ENCODE data around the gene PLEKHG5. TPM values are rescaled to one million over a fixed set of nuclear protein-coding genes. Genes with fewer than 3 reads are reported as not detected.
"Not testable (repeated sequence)": the region's sequence is repeated elsewhere in the genome, so short reads cannot be mapped to it uniquely, and the experiment has no call there.

The PLEKHG5 gene
- total and polyA plus RNA-seq, 7 experiments from 2014 or later: 2.0 to 15.6 (median 9.6) TPM; not detected in 1

DNA sequence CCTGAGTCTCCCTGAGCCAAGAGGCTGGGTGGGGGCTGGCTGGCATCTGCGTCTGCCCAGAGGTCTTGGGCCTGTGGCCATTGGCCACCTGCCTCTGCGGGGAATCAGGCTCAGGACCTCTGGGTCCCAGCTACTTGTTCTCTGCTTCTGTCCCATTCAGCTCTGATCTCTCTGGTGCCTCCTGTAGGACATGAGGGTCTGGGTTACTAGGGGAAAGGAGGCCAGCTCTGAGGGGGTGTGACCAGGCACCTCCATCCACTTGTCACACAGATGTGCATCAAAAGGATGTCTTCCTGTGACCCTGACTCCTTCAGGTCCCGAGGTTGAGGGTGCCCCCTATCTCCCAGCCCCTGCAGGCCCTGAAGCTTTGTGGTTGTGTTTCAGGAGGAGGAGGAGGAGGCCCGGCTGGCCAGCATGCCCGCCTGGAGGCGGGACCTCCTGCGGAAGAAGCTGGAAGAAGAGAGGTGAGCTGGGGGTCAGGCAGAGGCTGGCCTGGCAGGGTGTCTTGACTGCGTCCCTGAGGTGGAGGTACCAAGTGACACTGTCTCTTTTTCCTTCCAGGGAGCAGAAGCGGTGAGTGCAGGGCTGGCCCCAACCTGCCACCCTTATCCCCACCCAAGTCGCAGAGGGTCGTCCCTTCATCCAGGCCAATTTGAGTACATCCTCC, 34.5 kb downstream of the PLEKHG5 start:
- Histone ChIP-seq H3K36me3 (ENCODE audit: control insufficient read depth in 2 of 3, insufficient read depth in 3 of 3, low read length in 3 of 3) (peaks cover 0 to 12% (median 4%) of the 10 kb centered on the region in 3 experiments), H3K9me3 (ENCODE audit: control insufficient read depth in 2 of 3, low read length in 3 of 3) (no peaks in the 10 kb centered on the region), H3K27me3 (ENCODE audit: control insufficient read depth in 2 of 2, insufficient read depth in 2 of 2, low read length in 2 of 2) (peaks cover 0 to 3% of the 10 kb centered on the region in 2 donors), H3K27ac (ENCODE audit: low read depth, low read length) (no peak overlapping the region), H3K4me1 (ENCODE audit: control insufficient read depth in 2 of 2, insufficient read depth in 2 of 2, low read length in 2 of 2) (peaks cover 14 to 21% of the 10 kb centered on the region in 2 donors), H3K4me3 (ENCODE audit: low read length) (no peak overlapping the region)
- ATAC-seq (no peak), DNase-seq (no peak)
- peak overlapping the region in 7 of 10 donors; percentile 8 to 65 (median 52) for H3K4me3 Mint-ChIP-seq
- H3K27me3 Mint-ChIP-seq: peaks cover 12 to 41% (median 18%) of the 10 kb centered on the region in 5 donors
- CTCF ChIA-PET: interaction anchor here (0.6 to 1.3 kb wide), 3 partner anchors 12 to 19 kb away, joined by 3 to 4 read pairs (median 3); no protein-coding TSS in a partner anchor
- peak overlapping the region in 5 of 9 donors; percentile 4 to 69 (median 24) for H3K27ac Mint-ChIP-seq
- peaks cover 22 to 43% (median 38%) of the 10 kb centered on the region in 7 donors for H3K4me1 Mint-ChIP-seq
- H3K36me3 Mint-ChIP-seq: peaks cover 0 to 19% (median 5%) of the 10 kb centered on the region in 5 donors
- intact Hi-C loops (cut with micrococcal nuclease): no loop called here
- H3K9me3 Mint-ChIP-seq: no peaks in the 10 kb centered on the region
- POLR2A ChIA-PET: interaction anchor here (1.0 to 12.7 kb wide), 2 partner anchors 6 to 33 kb away, joined by 3 to 165 read pairs; partner anchors contain the start of gene TNFRSF25

DNA sequence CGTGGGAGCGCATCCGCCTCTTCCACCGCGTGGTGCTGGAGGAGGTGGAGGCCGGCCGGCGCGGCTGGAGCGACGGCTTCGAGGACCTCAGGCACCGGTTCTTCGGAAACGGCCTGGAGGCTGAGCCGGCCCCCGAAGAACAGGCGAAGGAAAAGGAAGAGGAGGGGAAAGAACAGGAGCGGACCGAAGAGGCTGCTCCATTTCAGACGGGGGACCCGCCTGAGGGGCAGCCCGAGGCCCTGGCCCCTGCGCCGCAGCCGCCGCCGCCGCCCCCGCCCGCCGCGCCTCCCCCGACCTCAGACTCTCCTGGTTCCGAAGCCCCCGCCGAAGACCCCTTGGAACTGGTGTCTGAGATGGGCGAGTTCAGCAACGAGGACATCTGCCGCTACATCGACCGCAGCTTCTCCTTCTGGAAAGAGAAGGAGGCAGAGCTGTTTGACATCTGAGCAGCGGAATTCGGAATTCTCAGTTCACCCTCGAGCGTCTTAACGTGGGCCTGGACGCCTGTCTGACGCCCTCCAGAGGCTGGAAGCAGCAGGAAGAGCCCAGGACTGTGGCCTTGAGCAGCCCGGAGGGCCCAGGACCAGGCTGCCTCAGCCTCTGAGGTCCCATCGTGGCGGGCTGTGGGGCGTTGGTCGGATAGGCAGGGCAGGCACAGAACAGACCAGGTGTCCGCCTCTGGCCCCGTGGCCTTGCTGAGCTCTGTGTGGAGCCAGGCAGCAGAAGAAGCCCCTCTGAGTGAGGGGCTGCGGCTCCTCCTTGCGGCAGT, 35.5 kb downstream of the PLEKHG5 start:
- not testable (repeated sequence) for H3K27ac ChIP-seq (ENCODE audit: low read depth, low read length); H3K4me3 ChIP-seq (ENCODE audit: low read length); H3K9me3 ChIP-seq (ENCODE audit: control insufficient read depth in 2 of 3, low read length in 3 of 3); ATAC-seq; H3K27me3 ChIP-seq (ENCODE audit: control insufficient read depth in 2 of 2, insufficient read depth in 2 of 2, low read length in 2 of 2); H3K36me3 ChIP-seq (ENCODE audit: control insufficient read depth in 2 of 3, insufficient read depth in 3 of 3, low read length in 3 of 3); H3K9me3 Mint-ChIP-seq; DNase-seq
- intact Hi-C loops (cut with micrococcal nuclease): loop anchor here in 1 of 2 donors (1.0 kb wide), 1 partner anchor 19 kb away; no protein-coding TSS in a partner anchor
- Mint-ChIP-seq H3K27ac (peak overlapping the region in 2 of 9 donors; percentile 33 to 78), H3K4me1 (peaks cover 22 to 38% (median 33%) of the 10 kb centered on the region in 7 donors), H3K36me3 (peaks cover 0 to 15% (median 5%) of the 10 kb centered on the region in 5 donors), H3K27me3 (peaks cover 14 to 46% (median 20%) of the 10 kb centered on the region in 5 donors), H3K4me3 (peak overlapping the region in 8 of 10 donors; percentile 23 to 67 (median 53))
- ChIA-PET CTCF (interaction anchor here (1.0 to 2.4 kb wide), 6 partner anchors 8 to 22 kb away, joined by 3 to 15 read pairs (median 6); no protein-coding TSS in a partner anchor), POLR2A (interaction anchor here (1.1 to 12.7 kb wide), 3 partner anchors 7 to 44 kb away, joined by 3 to 165 read pairs (median 4); partner anchors contain the start of gene TNFRSF25)
- peaks cover 6 to 11% of the 10 kb centered on the region in 2 donors for H3K4me1 ChIP-seq (ENCODE audit: control insufficient read depth in 2 of 2, insufficient read depth in 2 of 2, low read length in 2 of 2)

DNA sequence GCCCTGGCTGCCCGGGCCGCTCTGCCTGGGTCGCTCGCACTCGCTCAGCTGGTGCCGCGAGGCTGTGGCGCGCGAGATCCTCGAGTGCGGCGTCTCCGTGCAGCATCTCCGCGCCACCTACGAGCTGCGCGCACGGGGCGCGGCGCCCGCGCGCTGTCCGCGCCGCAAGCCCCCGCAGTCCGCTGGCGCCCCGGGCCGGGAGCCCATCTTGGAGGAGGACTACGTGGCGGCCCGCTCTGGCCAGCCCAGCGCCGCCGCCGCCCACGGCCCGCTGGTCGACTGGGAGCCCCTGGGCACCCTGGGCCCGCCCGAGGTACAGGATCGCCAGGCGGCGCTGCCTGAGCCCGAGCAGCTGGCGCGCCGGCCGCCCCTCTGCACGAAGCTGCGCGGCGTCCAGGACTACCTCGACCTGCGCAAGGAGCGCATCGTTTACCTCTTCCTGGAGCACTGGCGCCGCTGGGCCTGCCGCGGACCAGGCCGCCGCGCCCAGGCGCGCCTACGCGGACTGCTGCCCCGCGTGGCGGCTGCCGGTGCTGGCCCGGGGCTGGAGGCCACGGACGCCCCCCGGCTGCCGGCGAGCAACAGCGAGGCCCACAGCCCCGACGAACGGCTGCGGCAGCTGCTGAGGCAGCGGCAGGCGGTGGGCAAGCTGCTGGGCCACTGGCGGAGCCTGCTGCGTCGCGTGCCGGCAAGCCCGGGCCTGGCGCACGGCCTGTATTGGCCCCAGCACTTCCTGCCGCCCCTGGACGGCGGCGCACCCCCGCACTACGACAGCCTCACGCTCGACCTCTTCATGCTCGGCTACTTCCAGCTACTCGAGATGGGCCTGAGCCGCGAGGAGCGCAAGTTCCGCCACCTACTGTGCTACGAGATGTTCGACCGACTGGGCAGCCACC, 36.4 kb downstream of the PLEKHG5 start:
- H3K4me3 ChIP-seq (ENCODE audit: low read length): no peak overlapping the region
- H3K27me3 ChIP-seq (ENCODE audit: control insufficient read depth in 2 of 2, insufficient read depth in 2 of 2, low read length in 2 of 2): peaks cover 0 to 3% of the 10 kb centered on the region in 2 donors
- CTCF ChIA-PET: interaction anchor here (0.7 to 2.4 kb wide), 7 partner anchors 9 to 25 kb away, joined by 3 to 15 read pairs (median 5); no protein-coding TSS in a partner anchor
- no peak overlapping the region for H3K27ac Mint-ChIP-seq
- no peaks in the 10 kb centered on the region for H3K9me3 ChIP-seq (ENCODE audit: control insufficient read depth in 2 of 3, low read length in 3 of 3)
- H3K4me1 Mint-ChIP-seq: peaks cover 15 to 30% (median 28%) of the 10 kb centered on the region in 7 donors
- POLR2A ChIA-PET: interaction anchor here (0.9 to 12.7 kb wide), 5 partner anchors 8 to 45 kb away, joined by 3 to 165 read pairs (median 4); partner anchors contain the start of gene TNFRSF25
- intact Hi-C loops (cut with micrococcal nuclease): loop anchor here in 1 of 2 donors (1.0 kb wide), 1 partner anchor 20 kb away; no protein-coding TSS in a partner anchor
- peak in 3 of 9 donors; percentile 37 to 40 (median 39) for DNase-seq
- H3K36me3 Mint-ChIP-seq: peaks cover 0 to 10% (median 5%) of the 10 kb centered on the region in 5 donors
- H3K27me3 Mint-ChIP-seq: peaks cover 18 to 54% (median 27%) of the 10 kb centered on the region in 5 donors
- peak; percentile 57 for ATAC-seq
- H3K36me3 ChIP-seq (ENCODE audit: control insufficient read depth in 2 of 3, insufficient read depth in 3 of 3, low read length in 3 of 3): no peaks in the 10 kb centered on the region
- no peak overlapping the region for H3K27ac ChIP-seq (ENCODE audit: low read depth, low read length)
- H3K9me3 Mint-ChIP-seq: no peaks in the 10 kb centered on the region
- peaks cover 0 to 7% of the 10 kb centered on the region in 2 donors for H3K4me1 ChIP-seq (ENCODE audit: control insufficient read depth in 2 of 2, insufficient read depth in 2 of 2, low read length in 2 of 2)
- H3K4me3 Mint-ChIP-seq: peak overlapping the region in 6 of 10 donors; percentile 17 to 67 (median 37)

DNA sequence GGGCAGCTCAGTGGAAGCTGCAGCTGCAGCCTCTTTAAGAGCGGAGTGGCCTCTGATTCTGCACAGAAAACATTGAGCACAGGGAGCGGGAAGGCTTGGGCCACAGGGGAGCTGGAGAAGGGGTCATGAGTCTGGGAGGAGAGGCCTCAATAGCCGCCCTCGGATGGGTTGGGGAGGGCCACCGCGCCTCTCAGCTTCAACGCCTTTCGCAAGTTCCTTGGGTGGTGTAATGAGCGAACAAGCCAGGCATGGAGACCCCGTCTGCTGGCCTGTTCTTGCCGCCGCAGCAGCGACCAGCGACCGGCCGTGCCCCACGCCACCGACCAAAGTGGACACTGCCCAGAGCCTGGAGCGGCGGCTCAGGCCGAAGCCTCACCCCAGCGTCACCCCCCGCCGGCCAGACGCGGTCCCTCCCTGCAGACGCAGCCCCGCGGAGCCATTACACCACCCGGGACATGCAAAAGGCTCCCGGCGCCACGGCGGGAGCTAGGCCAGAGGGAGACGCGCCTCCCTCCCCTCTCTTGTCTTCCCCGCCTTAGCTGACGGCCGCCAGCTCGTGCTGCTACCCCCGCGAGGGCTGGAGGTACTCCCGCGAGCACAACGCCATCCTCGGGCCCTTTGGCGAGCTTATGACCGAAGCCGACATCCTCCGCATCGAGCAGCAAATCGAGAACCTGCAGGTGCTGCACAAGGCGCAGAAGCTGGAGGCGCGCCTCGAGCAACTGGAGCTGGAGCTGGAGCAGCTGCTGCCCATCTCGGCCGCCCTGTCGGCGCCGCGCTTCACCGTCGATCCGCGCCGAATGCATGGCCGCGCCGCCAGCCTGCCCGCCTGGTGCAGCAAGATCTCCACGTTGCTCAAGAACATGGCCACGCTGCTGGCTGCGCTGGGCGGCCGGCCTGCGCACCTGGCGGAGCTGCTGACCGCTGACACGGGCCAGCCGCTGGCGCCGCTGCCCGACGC, 37.3 kb downstream of the PLEKHG5 start:
- ChIA-PET CTCF (interaction anchor here (1.5 to 2.4 kb wide), 5 partner anchors 9 to 24 kb away, joined by 5 to 15 read pairs (median 8); no protein-coding TSS in a partner anchor), POLR2A (interaction anchor here (0.9 to 12.7 kb wide), 4 partner anchors 9 to 26 kb away, joined by 3 to 165 read pairs (median 4); partner anchors contain the start of gene TNFRSF25)
- peak overlapping the region in 5 of 10 donors; percentile 51 to 81 (median 61) for H3K4me3 Mint-ChIP-seq
- H3K36me3 Mint-ChIP-seq; DNase-seq; ATAC-seq; H3K27ac ChIP-seq (ENCODE audit: low read depth, low read length); H3K9me3 ChIP-seq (ENCODE audit: control insufficient read depth in 2 of 3, low read length in 3 of 3); H3K9me3 Mint-ChIP-seq; H3K4me1 ChIP-seq (ENCODE audit: control insufficient read depth in 2 of 2, insufficient read depth in 2 of 2, low read length in 2 of 2); intact Hi-C loops (cut with micrococcal nuclease); H3K27me3 ChIP-seq (ENCODE audit: control insufficient read depth in 2 of 2, insufficient read depth in 2 of 2, low read length in 2 of 2); H3K36me3 ChIP-seq (ENCODE audit: control insufficient read depth in 2 of 3, insufficient read depth in 3 of 3, low read length in 3 of 3); H3K4me3 ChIP-seq (ENCODE audit: low read length): not testable (repeated sequence)
- peaks cover 27 to 64% (median 35%) of the 10 kb centered on the region in 5 donors for H3K27me3 Mint-ChIP-seq
- peak overlapping the region in 1 of 9 donors; percentile 56 for H3K27ac Mint-ChIP-seq
- H3K4me1 Mint-ChIP-seq: peaks cover 17 to 31% (median 26%) of the 10 kb centered on the region in 7 donors

DNA sequence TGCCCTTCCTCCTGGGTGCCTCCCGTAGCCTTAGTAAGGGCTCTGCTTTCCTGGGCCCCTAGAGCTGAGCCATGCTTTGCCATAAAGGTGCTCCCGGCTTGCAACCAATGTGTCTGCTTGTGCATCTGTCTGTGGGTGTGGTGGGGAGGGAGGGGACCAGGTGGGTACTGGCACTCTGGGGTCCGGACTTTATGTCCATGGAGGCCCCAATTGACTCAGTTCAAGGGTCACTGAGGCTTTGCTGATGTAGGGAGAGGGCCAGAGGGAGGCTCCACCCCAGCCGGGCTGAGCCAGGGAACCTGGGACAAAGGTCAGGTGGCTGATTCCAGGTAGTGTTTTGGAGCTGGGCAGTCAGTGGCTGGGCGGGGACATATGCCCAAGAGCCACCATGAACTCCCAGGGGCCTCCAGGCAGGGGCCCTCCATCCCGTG, 40.5 kb downstream of the PLEKHG5 start:
- H3K9me3 Mint-ChIP-seq: no peaks in the 10 kb centered on the region
- intact Hi-C loops (cut with micrococcal nuclease): no loop called here
- ATAC-seq (no peak), DNase-seq (no peak)
- POLR2A ChIA-PET: interaction anchor here (12.7 kb wide), 1 partner anchor 12 kb away, joined by 165 read pairs; the partner anchor contains the start of gene TNFRSF25
- CTCF ChIA-PET: interaction anchor here (0.9 to 1.4 kb wide), 3 partner anchors 9 to 35 kb away, joined by 3 to 4 read pairs (median 4); no protein-coding TSS in a partner anchor
- H3K27ac Mint-ChIP-seq: peak overlapping the region in 1 of 9 donors; percentile 51
- Histone ChIP-seq H3K4me3 (ENCODE audit: low read length) (no peak overlapping the region), H3K4me1 (ENCODE audit: control insufficient read depth in 2 of 2, insufficient read depth in 2 of 2, low read length in 2 of 2) (peaks cover 4 to 19% of the 10 kb centered on the region in 2 donors), H3K27ac (ENCODE audit: low read depth, low read length) (no peak overlapping the region), H3K36me3 (ENCODE audit: control insufficient read depth in 2 of 3, insufficient read depth in 3 of 3, low read length in 3 of 3) (no peaks in the 10 kb centered on the region), H3K27me3 (ENCODE audit: control insufficient read depth in 2 of 2, insufficient read depth in 2 of 2, low read length in 2 of 2) (peaks cover 4 to 12% of the 10 kb centered on the region in 2 donors), H3K9me3 (ENCODE audit: control insufficient read depth in 2 of 3, low read length in 3 of 3) (no peaks in the 10 kb centered on the region)
- H3K27me3 Mint-ChIP-seq: peaks cover 26 to 73% (median 28%) of the 10 kb centered on the region in 5 donors
- H3K4me3 Mint-ChIP-seq: peak overlapping the region in 2 of 10 donors; percentile 34 to 51
- peaks cover 0 to 3% (median 0%) of the 10 kb centered on the region in 5 donors for H3K36me3 Mint-ChIP-seq
- H3K4me1 Mint-ChIP-seq: peaks cover 15 to 32% (median 21%) of the 10 kb centered on the region in 7 donors
